H9 (cell line): ENCODE data around the gene B3GALT4. TPM values are rescaled to one million over a fixed set of nuclear protein-coding genes. Genes with fewer than 3 reads are reported as not detected.
A peak's percentile ranks its signal among the peaks of the same experiment; 100 is the strongest.

Experiments used
- DNase-seq: peaks from one replicate; pipeline ENCODE4 v3.0.0-alpha.2; 2017
- H2AFZ ChIP-seq: one replicate; pipeline ENCODE4 v1.6.1; 2013; ENCODE audit warnings: mild to moderate bottlenecking, low read length, control low read depth, moderate library complexity
- H2AK5ac ChIP-seq: 2 replicates; pipeline ENCODE4 v1.6.1; 2013; ENCODE audit warnings: low read length, control low read depth, mixed read lengths; ENCODE audit not compliant: insufficient read length
- H2BK120ac ChIP-seq: one replicate; pipeline ENCODE4 v1.6.1; 2013; ENCODE audit warnings: low read depth, mild to moderate bottlenecking, low read length, control low read depth, inconsistent platforms; ENCODE audit not compliant: poor library complexity, severe bottlenecking
- H2BK12ac ChIP-seq: 2 replicates; pipeline ENCODE4 v1.6.1; 2013; ENCODE audit warnings: low read length, control low read depth, mixed read lengths, low read depth; ENCODE audit not compliant: insufficient read length
- H2BK15ac ChIP-seq: 2 replicates; pipeline ENCODE4 v1.6.1; 2013; ENCODE audit warnings: low read depth, low read length, control low read depth
- H2BK20ac ChIP-seq: one replicate; pipeline ENCODE4 v1.6.1; 2013; ENCODE audit warnings: low read depth, mild to moderate bottlenecking, low read length, control low read depth, inconsistent platforms; ENCODE audit not compliant: poor library complexity, severe bottlenecking
- H2BK5ac ChIP-seq: 2 replicates; pipeline ENCODE4 v1.6.1; 2013; ENCODE audit warnings: low read length, control low read depth, mixed read lengths; ENCODE audit not compliant: insufficient read length
- H3K14ac ChIP-seq: 2 replicates; pipeline ENCODE4 v1.6.1; 2013; ENCODE audit warnings: low read length, control low read depth; ENCODE audit not compliant: insufficient read depth
- H3K18ac ChIP-seq: 2 replicates; pipeline ENCODE4 v1.6.1; 2013; ENCODE audit warnings: low read depth, mild to moderate bottlenecking, mixed read lengths, low read length, control low read depth; ENCODE audit not compliant: insufficient read length
- H3K23ac ChIP-seq: 2 replicates; pipeline ENCODE4 v1.6.1; 2013; ENCODE audit warnings: low read length, control low read depth, mixed read lengths, low read depth; ENCODE audit not compliant: insufficient read length
- H3K23me2 ChIP-seq: 2 replicates; pipeline ENCODE4 v1.6.1; 2013; ENCODE audit warnings: low read depth, mild to moderate bottlenecking, mixed read lengths, low read length, control low read depth; ENCODE audit not compliant: insufficient read length, poor library complexity, severe bottlenecking
- H3K27ac ChIP-seq: 2 replicates; pipeline ENCODE4 v1.5.1; 2013; ENCODE audit warnings: low read length, control low read depth, mixed read lengths, low read depth; ENCODE audit not compliant: insufficient read length
- H3K27me3 ChIP-seq: 2 replicates; pipeline ENCODE4 v1.6.1; 2013; ENCODE audit warnings: low read length, control low read depth, inconsistent platforms; ENCODE audit not compliant: insufficient read depth
- H3K4ac ChIP-seq: 2 replicates; pipeline ENCODE4 v1.6.1; 2013; ENCODE audit warnings: low read depth, mild to moderate bottlenecking, control low read depth, inconsistent platforms, low read length, moderate library complexity
- H3K4me1 ChIP-seq: 2 replicates; pipeline ENCODE4 v1.6.1; 2013; ENCODE audit warnings: low read length, control low read depth, inconsistent platforms; ENCODE audit not compliant: insufficient read depth
- H3K4me2 ChIP-seq: 2 replicates; pipeline ENCODE4 v1.6.1; 2013; ENCODE audit warnings: low read length, control low read depth, mixed read lengths; ENCODE audit not compliant: insufficient read length, insufficient read depth
- H3K56ac ChIP-seq: 2 replicates; pipeline ENCODE4 v1.6.1; 2013; ENCODE audit warnings: low read depth, mild to moderate bottlenecking, mixed read lengths, low read length, control low read depth; ENCODE audit not compliant: insufficient read length
- H3K79me1 ChIP-seq: 2 replicates; pipeline ENCODE4 v1.6.1; 2013; ENCODE audit warnings: low read depth, mild to moderate bottlenecking, moderate library complexity, low read length, control low read depth, inconsistent platforms; ENCODE audit not compliant: insufficient read depth, poor library complexity, severe bottlenecking
- H3K79me2 ChIP-seq: 2 replicates; pipeline ENCODE4 v1.6.1; 2013; ENCODE audit warnings: low read length, control low read depth, inconsistent platforms; ENCODE audit not compliant: insufficient read depth
- H3K9ac ChIP-seq: 2 replicates; pipeline ENCODE4 v1.6.1; 2013; ENCODE audit warnings: low read length, control low read depth, mixed read lengths; ENCODE audit not compliant: insufficient read length; ENCODE audit errors: extremely low read depth
- H3K9me3 ChIP-seq: one replicate; pipeline ENCODE4 v1.6.1; 2013; ENCODE audit warnings: low read depth, low read length, inconsistent platforms; ENCODE audit not compliant: control insufficient read depth
- H3T11ph ChIP-seq: one replicate; pipeline ENCODE4 v1.6.1; 2013; ENCODE audit warnings: mild to moderate bottlenecking, low read length, control low read depth, inconsistent platforms
- H4K20me1 ChIP-seq: one replicate; pipeline ENCODE4 v1.6.1; 2013; ENCODE audit not compliant: control insufficient read depth, insufficient read length, insufficient read depth
- H4K5ac ChIP-seq: 2 replicates; pipeline ENCODE4 v1.6.1; 2013; ENCODE audit warnings: low read depth, mild to moderate bottlenecking, mixed read lengths, low read length, control low read depth; ENCODE audit not compliant: insufficient read length
- H4K8ac ChIP-seq: replicated peaks from 2 replicates; pipeline ENCODE4 v1.6.1; 2013; ENCODE audit warnings: low read length, control low read depth, mixed read lengths, low read depth; ENCODE audit not compliant: insufficient read length
- H4K91ac ChIP-seq: 2 replicates; pipeline ENCODE4 v1.6.1; 2013; ENCODE audit warnings: low read depth, mild to moderate bottlenecking, moderate library complexity, mixed read lengths, low read length, control low read depth; ENCODE audit not compliant: insufficient read length
- H3K27ac Mint-ChIP-seq, 3 experiments: 2 replicates in 2 of 3; 3 replicates in 1 of 3; pipeline ENCODE4 v1.8.0; 2020 to 2021; ENCODE audit warnings: mixed read lengths in 3 of 3, mild to moderate bottlenecking in 1 of 3, moderate library complexity in 1 of 3
- H3K27me3 Mint-ChIP-seq: 2 replicates; pipeline ENCODE4 v1.8.0; 2021; ENCODE audit warnings: low read depth, mild to moderate bottlenecking, moderate library complexity, mixed read lengths
- H3K36me3 Mint-ChIP-seq, 3 experiments: 2 replicates in 2 of 3; 3 replicates in 1 of 3; pipeline ENCODE4 v1.8.0; 2020 to 2021; ENCODE audit warnings: low read depth in 3 of 3, mixed read lengths in 3 of 3; ENCODE audit not compliant: insufficient read depth in 1 of 3
- H3K4me1 Mint-ChIP-seq, 2 experiments: 2 replicates each; pipeline ENCODE4 v1.8.0; 2020; ENCODE audit warnings: mixed read lengths in 2 of 2
- H3K4me3 Mint-ChIP-seq, 2 experiments: 2 replicates in 1 of 2; 3 replicates in 1 of 2; pipeline ENCODE4 v1.8.0; 2020 to 2021; ENCODE audit warnings: mild to moderate bottlenecking in 2 of 2, mixed read lengths in 2 of 2, moderate library complexity in 1 of 2
- H3K9me3 Mint-ChIP-seq, 2 experiments: 2 replicates in 1 of 2; 3 replicates in 1 of 2; pipeline ENCODE4 v1.8.0; 2020; ENCODE audit warnings: mild to moderate bottlenecking in 2 of 2, mixed read lengths in 2 of 2, moderate library complexity in 1 of 2
- WGBS: extraction: QIAGEN DNeasy Blood & Tissue Kit; methylation state at CpG from one replicate; pipeline ENCODE4 v1.1.7; 2013; ENCODE audit warnings: missing lambda C conversion rate, low lambda C conversion rate, mixed read lengths; ENCODE audit not compliant: insufficient read length; ENCODE audit errors: extremely low coverage; 5-methylcytosine and 5-hydroxymethylcytosine counted together
- total RNA-seq: library from RNA; stranded (reverse); gene quantifications from 2 replicates; pipeline ENCODE4 v1.2.1, GENCODE V29; 2021
- TF ChIP-seq, protein P1 (sequence below): fragments of 200-600 bp; sonication (generic); conservative IDR thresholded peaks from 3 replicates; pipeline ENCODE4 v1.8.0; 2021; ENCODE audit warnings: antibody characterized with exemption, mild to moderate bottlenecking

The B3GALT4 gene
- total RNA-seq, 1 experiment from 2014 or later = 3.2 TPM

DNA sequence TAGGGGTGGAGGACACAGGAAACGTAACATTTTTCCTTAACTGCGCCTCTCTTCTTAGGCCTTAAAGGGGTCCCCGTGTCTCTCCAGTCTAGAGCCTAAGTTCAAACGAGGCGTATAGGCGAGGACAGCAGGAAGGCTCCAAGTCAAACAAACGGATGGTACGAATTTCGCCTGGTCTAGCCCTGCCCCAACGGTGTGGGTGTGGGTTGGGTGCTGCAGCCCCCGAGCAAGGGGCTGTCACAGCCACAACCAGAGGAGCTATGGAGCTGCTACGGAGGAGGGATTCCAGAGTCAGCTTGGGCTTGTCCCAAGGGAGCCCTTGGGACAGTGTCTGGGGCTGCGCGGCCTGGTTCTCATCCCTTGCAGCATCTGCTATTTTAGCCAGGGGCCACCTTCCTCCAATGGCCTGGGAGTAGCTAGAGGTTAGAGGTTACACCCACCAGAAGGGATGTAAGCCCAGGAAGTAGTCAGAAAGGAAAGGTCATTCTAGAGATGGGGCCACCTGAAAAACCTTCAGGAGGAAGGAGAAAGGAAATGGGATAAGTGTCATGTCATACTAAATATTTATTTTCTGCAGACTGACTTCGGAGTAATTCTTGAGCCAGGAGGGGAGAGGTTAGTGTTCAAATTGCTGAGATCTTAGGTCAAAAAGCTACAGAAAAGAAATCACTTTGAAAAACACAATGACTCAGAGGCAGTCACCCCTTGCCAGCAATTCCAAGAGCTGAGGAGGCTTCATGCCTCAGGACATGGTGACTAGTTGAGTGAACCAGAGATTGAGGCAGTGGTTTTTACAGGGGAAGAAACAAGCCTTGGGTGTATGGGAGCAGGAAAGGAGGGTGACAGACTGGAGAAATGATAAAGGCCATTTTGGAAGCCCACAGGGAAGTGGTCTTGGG is 26.9 kb upstream of the B3GALT4 start:
- Mint-ChIP-seq H3K36me3 (peaks cover 8 to 24% (median 20%) of the 10 kb centered on the region in 3 experiments; a peak in 6 of 7 replicates), H3K4me1 (peaks cover 20 to 22% of the 10 kb centered on the region in 2 experiments), H3K4me3 (peak overlapping the region; percentile 74 to 83), H3K27ac (peak overlapping the region in 2 of 3 experiments; percentile 57 to 76; a peak in 3 of 7 replicates), H3K27me3 (peaks cover 37% of the 10 kb centered on the region), H3K9me3 (no peaks in the 10 kb centered on the region; a peak in 1 of 5 replicates)
- WGBS = no CpG with 5 or more reads among the region's 15 CpGs
- Histone ChIP-seq H3K56ac (no peak overlapping the region), H3K4me1 (no peaks in the 10 kb centered on the region; the same call in 1 of the 2 replicates), H4K91ac (no peak overlapping the region), H4K20me1 (no peaks in the 10 kb centered on the region), H3K9me3 (no peaks in the 10 kb centered on the region), H4K8ac (no peak overlapping the region), H3T11ph (no peak overlapping the region), H2AK5ac (no peak overlapping the region), H3K23me2 (peaks cover 17% of the 10 kb centered on the region), H3K4ac (no peak overlapping the region), H3K27me3 (no peaks in the 10 kb centered on the region; the same call in 1 of the 2 replicates), H3K4me2 (peak overlapping the region; percentile 77), H3K79me2 (no peaks in the 10 kb centered on the region), H3K79me1 (no peaks in the 10 kb centered on the region), H2BK5ac (no peak overlapping the region), H3K27ac (no peak overlapping the region), H2BK120ac (no peak overlapping the region), H2BK12ac (no peak overlapping the region), H4K5ac (no peak overlapping the region), H3K23ac (no peak overlapping the region), H3K9ac (peak overlapping the region; percentile 58), H2BK15ac (no peak overlapping the region), H2AFZ (no peak overlapping the region), H2BK20ac (no peak overlapping the region), H3K14ac (peak overlapping the region; percentile 41), H3K18ac (peak overlapping the region; percentile 66)
- no peak for DNase-seq
- TF ChIP-seq, protein P1, sequence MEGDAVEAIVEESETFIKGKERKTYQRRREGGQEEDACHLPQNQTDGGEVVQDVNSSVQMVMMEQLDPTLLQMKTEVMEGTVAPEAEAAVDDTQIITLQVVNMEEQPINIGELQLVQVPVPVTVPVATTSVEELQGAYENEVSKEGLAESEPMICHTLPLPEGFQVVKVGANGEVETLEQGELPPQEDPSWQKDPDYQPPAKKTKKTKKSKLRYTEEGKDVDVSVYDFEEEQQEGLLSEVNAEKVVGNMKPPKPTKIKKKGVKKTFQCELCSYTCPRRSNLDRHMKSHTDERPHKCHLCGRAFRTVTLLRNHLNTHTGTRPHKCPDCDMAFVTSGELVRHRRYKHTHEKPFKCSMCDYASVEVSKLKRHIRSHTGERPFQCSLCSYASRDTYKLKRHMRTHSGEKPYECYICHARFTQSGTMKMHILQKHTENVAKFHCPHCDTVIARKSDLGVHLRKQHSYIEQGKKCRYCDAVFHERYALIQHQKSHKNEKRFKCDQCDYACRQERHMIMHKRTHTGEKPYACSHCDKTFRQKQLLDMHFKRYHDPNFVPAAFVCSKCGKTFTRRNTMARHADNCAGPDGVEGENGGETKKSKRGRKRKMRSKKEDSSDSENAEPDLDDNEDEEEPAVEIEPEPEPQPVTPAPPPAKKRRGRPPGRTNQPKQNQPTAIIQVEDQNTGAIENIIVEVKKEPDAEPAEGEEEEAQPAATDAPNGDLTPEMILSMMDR = no peak
